ENCODE results near the gene RMDN3.
A peak's percentile ranks its signal among the peaks of the same experiment; 100 is the strongest.

RMDN3 gene

GRCh38 chr15:40723919-40724318, 31.1 kb downstream of the RMDN3 start:
- Histone ChIP-seq H3K9me3 (ENCODE audit: control insufficient read depth, low read length) (no peaks in the 10 kb centered on the region), H3K4me3 (ENCODE audit: insufficient read depth, low read depth, low read length) (no peak overlapping the region), H3K36me3 (ENCODE audit: control insufficient read depth, insufficient read depth, low read length) (peaks cover 3% of the 10 kb centered on the region), H3K27ac (ENCODE audit: insufficient read depth, low read depth, low read length, poor library complexity, severe bottlenecking) (no peak overlapping the region), H3K4me1 (ENCODE audit: control insufficient read depth, insufficient read depth, low read length) (no peaks in the 10 kb centered on the region), H3K27me3 (ENCODE audit: control insufficient read depth, insufficient read depth, low read length, poor library complexity, severe bottlenecking) (no peaks in the 10 kb centered on the region)
- 96 to 100% methylated on average over 2 of the region's 2 CpGs for WGBS, 2 experiments

- 100% methylated on average over 1 of the region's 2 CpGs; no CpG with 5 or more reads in 1 of the 2 experiments for WGBS, 2 experiments
- H3K27me3 ChIP-seq (ENCODE audit: control insufficient read depth, insufficient read depth, low read length, poor library complexity, severe bottlenecking): no peaks in the 10 kb centered on the region
These were observed 32.1 kb downstream of the RMDN3 start for GRCh38 chr15:40722934-40723333.

GRCh38 chr15:40722354-40722753, 32.7 kb downstream of the RMDN3 start:
- H3K27ac ChIP-seq (ENCODE audit: insufficient read depth, low read depth, low read length, poor library complexity, severe bottlenecking): no peak overlapping the region
- H3K4me1 ChIP-seq (ENCODE audit: control insufficient read depth, insufficient read depth, low read length): no peaks in the 10 kb centered on the region
- no peaks in the 10 kb centered on the region for H3K27me3 ChIP-seq (ENCODE audit: control insufficient read depth, insufficient read depth, low read length, poor library complexity, severe bottlenecking)
- H3K4me3 ChIP-seq (ENCODE audit: insufficient read depth, low read depth, low read length): no peak overlapping the region
- 88 to 98% methylated on average over 3 of the region's 4 CpGs for WGBS, 2 experiments
- peaks cover 3% of the 10 kb centered on the region for H3K36me3 ChIP-seq (ENCODE audit: control insufficient read depth, insufficient read depth, low read length)
- no peaks in the 10 kb centered on the region for H3K9me3 ChIP-seq (ENCODE audit: control insufficient read depth, low read length)

More at GRCh38 chr15:40722934-40723333, 32.1 kb downstream of the RMDN3 start:
- no peak overlapping the region for H3K27ac ChIP-seq (ENCODE audit: insufficient read depth, low read depth, low read length, poor library complexity, severe bottlenecking)
- H3K9me3 ChIP-seq (ENCODE audit: control insufficient read depth, low read length): no peaks in the 10 kb centered on the region
- H3K36me3 ChIP-seq (ENCODE audit: control insufficient read depth, insufficient read depth, low read length): no peaks in the 10 kb centered on the region
- H3K4me1 ChIP-seq (ENCODE audit: control insufficient read depth, insufficient read depth, low read length): no peaks in the 10 kb centered on the region
- H3K4me3 ChIP-seq (ENCODE audit: insufficient read depth, low read depth, low read length): no peak overlapping the region

GRCh38 chr15:40721701-40722100, 33.4 kb downstream of the RMDN3 start:
- Histone ChIP-seq H3K27ac (ENCODE audit: insufficient read depth, low read depth, low read length, poor library complexity, severe bottlenecking) (no peak overlapping the region), H3K36me3 (ENCODE audit: control insufficient read depth, insufficient read depth, low read length) (peaks cover 4% of the 10 kb centered on the region), H3K4me1 (ENCODE audit: control insufficient read depth, insufficient read depth, low read length) (no peaks in the 10 kb centered on the region), H3K4me3 (ENCODE audit: insufficient read depth, low read depth, low read length) (no peak overlapping the region), H3K9me3 (ENCODE audit: control insufficient read depth, low read length) (no peaks in the 10 kb centered on the region), H3K27me3 (ENCODE audit: control insufficient read depth, insufficient read depth, low read length, poor library complexity, severe bottlenecking) (no peaks in the 10 kb centered on the region)
- WGBS, 2 experiments: 100% methylated on average over 1 of the region's 1 CpG

- Histone ChIP-seq H3K36me3 (ENCODE audit: control insufficient read depth, insufficient read depth, low read length) (peaks cover 8% of the 10 kb centered on the region), H3K27ac (ENCODE audit: insufficient read depth, low read depth, low read length, poor library complexity, severe bottlenecking) (no peak overlapping the region), H3K4me3 (ENCODE audit: insufficient read depth, low read depth, low read length) (no peak overlapping the region), H3K9me3 (ENCODE audit: control insufficient read depth, low read length) (no peaks in the 10 kb centered on the region), H3K27me3 (ENCODE audit: control insufficient read depth, insufficient read depth, low read length, poor library complexity, severe bottlenecking) (no peaks in the 10 kb centered on the region), H3K4me1 (ENCODE audit: control insufficient read depth, insufficient read depth, low read length) (no peaks in the 10 kb centered on the region)
- WGBS, 2 experiments: 94 to 96% methylated on average over 5 of the region's 6 CpGs
These were observed 38.9 kb downstream of the RMDN3 start for GRCh38 chr15:40716165-40716564.

- Histone ChIP-seq H3K27me3 (ENCODE audit: control insufficient read depth, insufficient read depth, low read length, poor library complexity, severe bottlenecking) (no peaks in the 10 kb centered on the region), H3K4me3 (ENCODE audit: insufficient read depth, low read depth, low read length) (no peak overlapping the region), H3K9me3 (ENCODE audit: control insufficient read depth, low read length) (no peaks in the 10 kb centered on the region), H3K36me3 (ENCODE audit: control insufficient read depth, insufficient read depth, low read length) (peaks cover 25% of the 10 kb centered on the region), H3K4me1 (ENCODE audit: control insufficient read depth, insufficient read depth, low read length) (no peaks in the 10 kb centered on the region), H3K27ac (ENCODE audit: insufficient read depth, low read depth, low read length, poor library complexity, severe bottlenecking) (no peak overlapping the region)
- WGBS, 2 experiments: 80% methylated on average over 2 of the region's 2 CpGs
These were observed 40.9 kb downstream of the RMDN3 start for GRCh38 chr15:40714144-40714543.

GRCh38 chr15:40706121-40706520, 48.9 kb downstream of the RMDN3 start:
- Histone ChIP-seq H3K9me3 (ENCODE audit: control insufficient read depth, low read length) (no peaks in the 10 kb centered on the region), H3K36me3 (ENCODE audit: control insufficient read depth, insufficient read depth, low read length) (peaks cover 63% of the 10 kb centered on the region), H3K27me3 (ENCODE audit: control insufficient read depth, insufficient read depth, low read length, poor library complexity, severe bottlenecking) (no peaks in the 10 kb centered on the region), H3K4me3 (ENCODE audit: insufficient read depth, low read depth, low read length) (no peak overlapping the region), H3K4me1 (ENCODE audit: control insufficient read depth, insufficient read depth, low read length) (no peaks in the 10 kb centered on the region), H3K27ac (ENCODE audit: insufficient read depth, low read depth, low read length, poor library complexity, severe bottlenecking) (no peak overlapping the region)
- WGBS, 2 experiments: 94 to 95% methylated on average over 2 of the region's 2 CpGs

- Histone ChIP-seq H3K27ac (ENCODE audit: insufficient read depth, low read depth, low read length, poor library complexity, severe bottlenecking) (no peak overlapping the region), H3K4me1 (ENCODE audit: control insufficient read depth, insufficient read depth, low read length) (no peaks in the 10 kb centered on the region), H3K9me3 (ENCODE audit: control insufficient read depth, low read length) (no peaks in the 10 kb centered on the region), H3K4me3 (ENCODE audit: insufficient read depth, low read depth, low read length) (no peak overlapping the region), H3K36me3 (ENCODE audit: control insufficient read depth, insufficient read depth, low read length) (peaks cover 58% of the 10 kb centered on the region), H3K27me3 (ENCODE audit: control insufficient read depth, insufficient read depth, low read length, poor library complexity, severe bottlenecking) (no peaks in the 10 kb centered on the region)
- WGBS, 2 experiments: 95 to 99% methylated on average over 7 of the region's 7 CpGs
These were observed 53.0 kb downstream of the RMDN3 start for GRCh38 chr15:40702077-40702476.

GRCh38 chr15:40697916-40698315, 57.1 kb downstream of the RMDN3 start:
- 93 to 96% methylated on average over 6 of the region's 7 CpGs for WGBS, 2 experiments
- Histone ChIP-seq H3K9me3 (ENCODE audit: control insufficient read depth, low read length) (no peaks in the 10 kb centered on the region), H3K36me3 (ENCODE audit: control insufficient read depth, insufficient read depth, low read length) (peaks cover 37% of the 10 kb centered on the region)

GRCh38 chr15:40696228-40696627, 58.8 kb downstream of the RMDN3 start:
- 91 to 95% methylated on average over 11 of the region's 11 CpGs for WGBS, 2 experiments
- no peaks in the 10 kb centered on the region for H3K9me3 ChIP-seq (ENCODE audit: control insufficient read depth, low read length)
- H3K36me3 ChIP-seq (ENCODE audit: control insufficient read depth, insufficient read depth, low read length): peaks cover 23% of the 10 kb centered on the region
- H3K27me3 ChIP-seq (ENCODE audit: control insufficient read depth, insufficient read depth, low read length, poor library complexity, severe bottlenecking): no peaks in the 10 kb centered on the region
- peak overlapping the region; percentile 96 for H3K4me3 ChIP-seq (ENCODE audit: insufficient read depth, low read depth, low read length)
- H3K4me1 ChIP-seq (ENCODE audit: control insufficient read depth, insufficient read depth, low read length): no peaks in the 10 kb centered on the region
- H3K27ac ChIP-seq (ENCODE audit: insufficient read depth, low read depth, low read length, poor library complexity, severe bottlenecking): no peak overlapping the region

More at GRCh38 chr15:40697916-40698315, 57.1 kb downstream of the RMDN3 start:
- no peak overlapping the region for H3K4me3 ChIP-seq (ENCODE audit: insufficient read depth, low read depth, low read length)
- no peaks in the 10 kb centered on the region for H3K27me3 ChIP-seq (ENCODE audit: control insufficient read depth, insufficient read depth, low read length, poor library complexity, severe bottlenecking)
- no peaks in the 10 kb centered on the region for H3K4me1 ChIP-seq (ENCODE audit: control insufficient read depth, insufficient read depth, low read length)
- H3K27ac ChIP-seq (ENCODE audit: insufficient read depth, low read depth, low read length, poor library complexity, severe bottlenecking): no peak overlapping the region

GRCh38 chr15:40695469-40695890, 59.6 kb downstream of the RMDN3 start:
- Histone ChIP-seq H3K4me1 (ENCODE audit: control insufficient read depth, insufficient read depth, low read length) (no peaks in the 10 kb centered on the region), H3K36me3 (ENCODE audit: control insufficient read depth, insufficient read depth, low read length) (peaks cover 15% of the 10 kb centered on the region), H3K9me3 (ENCODE audit: control insufficient read depth, low read length) (no peaks in the 10 kb centered on the region), H3K27me3 (ENCODE audit: control insufficient read depth, insufficient read depth, low read length, poor library complexity, severe bottlenecking) (no peaks in the 10 kb centered on the region), H3K4me3 (ENCODE audit: insufficient read depth, low read depth, low read length) (peak overlapping the region; percentile 96), H3K27ac (ENCODE audit: insufficient read depth, low read depth, low read length, poor library complexity, severe bottlenecking) (peak overlapping the region; percentile 98)
- 0% methylated on average over 24 of the region's 24 CpGs for WGBS, 2 experiments
